ENCODE data around the gene GNPNAT1.

DNA sequence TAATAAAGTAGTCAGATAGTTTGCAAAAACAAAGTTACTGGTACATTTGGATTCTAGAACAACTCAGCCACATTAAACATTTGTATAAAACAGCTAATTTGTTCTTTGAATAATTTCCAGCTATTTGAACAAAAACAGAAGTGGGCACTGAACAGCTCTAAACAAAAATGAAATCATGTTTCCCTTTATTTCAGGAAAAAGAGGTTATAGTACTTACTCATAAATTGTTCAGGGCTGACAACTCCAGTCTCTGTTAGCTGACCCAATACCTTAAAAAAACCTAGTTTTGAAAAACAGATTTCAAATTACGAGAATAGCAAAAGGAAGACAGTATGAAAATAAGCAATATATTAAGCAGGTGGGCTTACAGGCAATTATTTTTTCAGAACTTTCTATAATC, 8.2 kb downstream of the GNPNAT1 start:
- TF ChIP-seq, protein P1, sequence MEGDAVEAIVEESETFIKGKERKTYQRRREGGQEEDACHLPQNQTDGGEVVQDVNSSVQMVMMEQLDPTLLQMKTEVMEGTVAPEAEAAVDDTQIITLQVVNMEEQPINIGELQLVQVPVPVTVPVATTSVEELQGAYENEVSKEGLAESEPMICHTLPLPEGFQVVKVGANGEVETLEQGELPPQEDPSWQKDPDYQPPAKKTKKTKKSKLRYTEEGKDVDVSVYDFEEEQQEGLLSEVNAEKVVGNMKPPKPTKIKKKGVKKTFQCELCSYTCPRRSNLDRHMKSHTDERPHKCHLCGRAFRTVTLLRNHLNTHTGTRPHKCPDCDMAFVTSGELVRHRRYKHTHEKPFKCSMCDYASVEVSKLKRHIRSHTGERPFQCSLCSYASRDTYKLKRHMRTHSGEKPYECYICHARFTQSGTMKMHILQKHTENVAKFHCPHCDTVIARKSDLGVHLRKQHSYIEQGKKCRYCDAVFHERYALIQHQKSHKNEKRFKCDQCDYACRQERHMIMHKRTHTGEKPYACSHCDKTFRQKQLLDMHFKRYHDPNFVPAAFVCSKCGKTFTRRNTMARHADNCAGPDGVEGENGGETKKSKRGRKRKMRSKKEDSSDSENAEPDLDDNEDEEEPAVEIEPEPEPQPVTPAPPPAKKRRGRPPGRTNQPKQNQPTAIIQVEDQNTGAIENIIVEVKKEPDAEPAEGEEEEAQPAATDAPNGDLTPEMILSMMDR (IDR thresholded peaks at IDR 0.05; ENCODE audit: low read length), result no peak
- TF ChIP-seq EZH2 (IDR thresholded peaks at IDR 0.05; ENCODE audit: borderline replicate concordance, low read length), result no peak
